Measurements from ENCODE around the gene TRIM14. TPM values are rescaled to one million over a fixed set of nuclear protein-coding genes. Genes with fewer than 3 reads are reported as not detected.

TRIM14 gene
- total RNA-seq, 1 experiment from 2014 or later: 12.5 TPM

DNA sequence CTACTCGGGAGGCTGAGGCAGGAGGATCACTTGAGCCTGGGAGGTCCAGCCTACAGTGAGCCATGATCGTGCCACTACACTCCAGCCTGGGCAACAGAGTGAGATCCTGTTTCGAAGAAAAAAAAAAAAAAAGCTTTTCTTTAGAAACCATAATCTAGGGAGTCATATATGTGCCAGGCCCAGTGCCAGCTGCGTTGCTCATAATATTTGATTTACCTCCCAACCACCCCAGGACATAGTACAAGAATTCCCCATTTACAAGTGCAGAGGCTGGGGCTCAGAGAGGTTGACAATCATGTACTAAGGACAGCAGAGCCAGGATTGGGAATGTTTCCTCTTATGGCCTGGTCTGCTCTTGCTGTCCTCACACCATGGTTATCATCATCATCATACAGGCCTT lies 25.1 kb upstream of the TRIM14 start:
- H2BK20ac ChIP-seq (ENCODE audit: low read depth, low read length, poor library complexity, severe bottlenecking): no peak overlapping the region
- H3K4me1 ChIP-seq (ENCODE audit: insufficient read depth, low read length): no peaks in the 10 kb centered on the region
- Mint-ChIP-seq H3K4me1 (peaks cover 7% of the 10 kb centered on the region in 2 experiments; a peak in 3 of 4 replicates), H3K36me3 (ENCODE audit: insufficient read depth in 1 of 3, low read depth in 3 of 3) (peaks cover 0 to 5% (median 0%) of the 10 kb centered on the region in 3 experiments; a peak in 2 of 7 replicates), H3K27me3 (ENCODE audit: low read depth) (no peaks in the 10 kb centered on the region), H3K4me3 (no peak overlapping the region), H3K27ac (no peak overlapping the region; a peak in 1 of 7 replicates), H3K9me3 (no peaks in the 10 kb centered on the region)
- H4K5ac ChIP-seq (ENCODE audit: insufficient read length, low read depth, low read length): no peak overlapping the region
- no peak overlapping the region for H3K18ac ChIP-seq (ENCODE audit: insufficient read length, low read depth, low read length)
- H2BK12ac ChIP-seq (ENCODE audit: insufficient read length, low read depth, low read length): no peak overlapping the region
- no peak for DNase-seq
- no peaks in the 10 kb centered on the region for H4K20me1 ChIP-seq (ENCODE audit: control insufficient read depth, insufficient read depth, insufficient read length)
- no peak overlapping the region for H3T11ph ChIP-seq (ENCODE audit: low read length)
- H2BK120ac ChIP-seq (ENCODE audit: low read depth, low read length, poor library complexity, severe bottlenecking): no peak overlapping the region
- H3K79me2 ChIP-seq (ENCODE audit: insufficient read depth, low read length): no peaks in the 10 kb centered on the region
- no peaks in the 10 kb centered on the region for H3K27me3 ChIP-seq (ENCODE audit: insufficient read depth, low read length)
- H3K27ac ChIP-seq (ENCODE audit: insufficient read length, low read depth, low read length): no peak overlapping the region
- no peak overlapping the region for H2AFZ ChIP-seq (ENCODE audit: low read length)
- no peak overlapping the region for H3K14ac ChIP-seq (ENCODE audit: insufficient read depth, low read length)
- no peak overlapping the region for H4K8ac ChIP-seq (replicated peaks; ENCODE audit: insufficient read length, low read depth, low read length)
- no peak overlapping the region for H3K4me2 ChIP-seq (ENCODE audit: insufficient read depth, insufficient read length, low read length)
- no peaks in the 10 kb centered on the region for H3K79me1 ChIP-seq (ENCODE audit: insufficient read depth, low read depth, low read length, poor library complexity, severe bottlenecking)
- no peak overlapping the region for H3K23ac ChIP-seq (ENCODE audit: insufficient read length, low read depth, low read length)
- no peak overlapping the region for H4K91ac ChIP-seq (ENCODE audit: insufficient read length, low read depth, low read length)
- TF ChIP-seq, protein P1, sequence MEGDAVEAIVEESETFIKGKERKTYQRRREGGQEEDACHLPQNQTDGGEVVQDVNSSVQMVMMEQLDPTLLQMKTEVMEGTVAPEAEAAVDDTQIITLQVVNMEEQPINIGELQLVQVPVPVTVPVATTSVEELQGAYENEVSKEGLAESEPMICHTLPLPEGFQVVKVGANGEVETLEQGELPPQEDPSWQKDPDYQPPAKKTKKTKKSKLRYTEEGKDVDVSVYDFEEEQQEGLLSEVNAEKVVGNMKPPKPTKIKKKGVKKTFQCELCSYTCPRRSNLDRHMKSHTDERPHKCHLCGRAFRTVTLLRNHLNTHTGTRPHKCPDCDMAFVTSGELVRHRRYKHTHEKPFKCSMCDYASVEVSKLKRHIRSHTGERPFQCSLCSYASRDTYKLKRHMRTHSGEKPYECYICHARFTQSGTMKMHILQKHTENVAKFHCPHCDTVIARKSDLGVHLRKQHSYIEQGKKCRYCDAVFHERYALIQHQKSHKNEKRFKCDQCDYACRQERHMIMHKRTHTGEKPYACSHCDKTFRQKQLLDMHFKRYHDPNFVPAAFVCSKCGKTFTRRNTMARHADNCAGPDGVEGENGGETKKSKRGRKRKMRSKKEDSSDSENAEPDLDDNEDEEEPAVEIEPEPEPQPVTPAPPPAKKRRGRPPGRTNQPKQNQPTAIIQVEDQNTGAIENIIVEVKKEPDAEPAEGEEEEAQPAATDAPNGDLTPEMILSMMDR (conservative IDR thresholded peaks at IDR 0.05): no peak
- H3K9me3 ChIP-seq (ENCODE audit: control insufficient read depth, low read depth, low read length): no peaks in the 10 kb centered on the region
- no peak overlapping the region for H3K4ac ChIP-seq (ENCODE audit: low read depth, low read length)
- no peak overlapping the region for H3K56ac ChIP-seq (ENCODE audit: insufficient read length, low read depth, low read length)
- WGBS (ENCODE audit: extremely low coverage, insufficient read length, low lambda C conversion rate): no CpG with 5 or more reads among the region's 4 CpGs
- H3K9ac ChIP-seq (ENCODE audit: extremely low read depth, insufficient read length, low read length): no peak overlapping the region
- no peak overlapping the region for H2BK5ac ChIP-seq (ENCODE audit: insufficient read length, low read length)
- H3K23me2 ChIP-seq (ENCODE audit: insufficient read length, low read depth, low read length, poor library complexity, severe bottlenecking): no peaks in the 10 kb centered on the region
- no peak overlapping the region for H2BK15ac ChIP-seq (ENCODE audit: low read depth, low read length)
- H2AK5ac ChIP-seq (ENCODE audit: insufficient read length, low read length): no peak overlapping the region
